Neuron (in vitro differentiated cells): Measurements from ENCODE around the gene TCF7L1.

Source experiments
- H2AFZ ChIP-seq: one replicate; pipeline ENCODE4 v1.6.1; 2013; ENCODE audit warnings: low read depth, mild to moderate bottlenecking, inconsistent platforms, low read length, moderate library complexity
- H3K27me3 ChIP-seq: one replicate; pipeline ENCODE4 v1.6.1; 2013; ENCODE audit warnings: low read length; ENCODE audit not compliant: insufficient read depth
- H3K36me3 ChIP-seq: one replicate; pipeline ENCODE4 v1.6.1; 2013; ENCODE audit warnings: low read length; ENCODE audit not compliant: insufficient read depth
- H3K4me1 ChIP-seq: one replicate; pipeline ENCODE4 v1.6.1; 2013; ENCODE audit warnings: low read length; ENCODE audit not compliant: insufficient read depth
- H3K4me3 ChIP-seq: 2 replicates; pipeline ENCODE4 v1.5.1; 2013; ENCODE audit warnings: mild to moderate bottlenecking, low read length, moderate library complexity
- H3K9me3 ChIP-seq: one replicate; pipeline ENCODE4 v1.6.1; 2013; ENCODE audit warnings: low read length

The TCF7L1 gene

GRCh38 chr2:85264471-85264870 is 131.3 kb downstream of the TCF7L1 start:
- Histone ChIP-seq H3K9me3 (no peaks in the 10 kb centered on the region), H2AFZ (no peak overlapping the region), H3K4me1 (peaks cover 20% of the 10 kb centered on the region), H3K4me3 (no peak overlapping the region), H3K27me3 (no peaks in the 10 kb centered on the region), H3K36me3 (peaks cover 6% of the 10 kb centered on the region)

GRCh38 chr2:85265304-85265703 is 132.1 kb downstream of the TCF7L1 start:
- Histone ChIP-seq H3K36me3 (peaks cover 6% of the 10 kb centered on the region), H3K9me3 (no peaks in the 10 kb centered on the region), H3K27me3 (no peaks in the 10 kb centered on the region), H2AFZ (no peak overlapping the region), H3K4me1 (peaks cover 14% of the 10 kb centered on the region), H3K4me3 (no peak overlapping the region)

- Histone ChIP-seq H3K4me3 (no peak overlapping the region), H2AFZ (no peak overlapping the region), H3K36me3 (peaks cover 5% of the 10 kb centered on the region), H3K4me1 (peaks cover 14% of the 10 kb centered on the region), H3K9me3 (no peaks in the 10 kb centered on the region), H3K27me3 (no peaks in the 10 kb centered on the region)
Measured at GRCh38 chr2:85266146-85267041, 133.2 kb downstream of the TCF7L1 start.

- no peak overlapping the region for H2AFZ ChIP-seq
- no peaks in the 10 kb centered on the region for H3K27me3 ChIP-seq
- H3K9me3 ChIP-seq, result no peaks in the 10 kb centered on the region
- H3K4me3 ChIP-seq, result no peak overlapping the region
- peaks cover 5% of the 10 kb centered on the region for H3K4me1 ChIP-seq
- H3K36me3 ChIP-seq, result peaks cover 2% of the 10 kb centered on the region
Measured at GRCh38 chr2:85269959-85270358, 136.8 kb downstream of the TCF7L1 start.

GRCh38 chr2:85272357-85272756 is 139.2 kb downstream of the TCF7L1 start:
- peaks cover 2% of the 10 kb centered on the region for H3K36me3 ChIP-seq
- H3K9me3 ChIP-seq, result no peaks in the 10 kb centered on the region
- no peaks in the 10 kb centered on the region for H3K27me3 ChIP-seq
- no peak overlapping the region for H3K4me3 ChIP-seq
- H3K4me1 ChIP-seq, result no peaks in the 10 kb centered on the region
- H2AFZ ChIP-seq, result no peak overlapping the region

- no peaks in the 10 kb centered on the region for H3K4me1 ChIP-seq
- no peaks in the 10 kb centered on the region for H3K27me3 ChIP-seq
- H3K36me3 ChIP-seq, result peaks cover 2% of the 10 kb centered on the region
- H3K4me3 ChIP-seq, result no peak overlapping the region
- H3K9me3 ChIP-seq, result no peaks in the 10 kb centered on the region
- no peak overlapping the region for H2AFZ ChIP-seq
Measured at GRCh38 chr2:85273738-85274731, 140.8 kb downstream of the TCF7L1 start.

GRCh38 chr2:85275984-85276540 is 142.9 kb downstream of the TCF7L1 start:
- Histone ChIP-seq H3K27me3 (no peaks in the 10 kb centered on the region), H3K36me3 (peaks cover 2% of the 10 kb centered on the region), H2AFZ (no peak overlapping the region), H3K4me3 (no peak overlapping the region), H3K4me1 (no peaks in the 10 kb centered on the region), H3K9me3 (no peaks in the 10 kb centered on the region)

GRCh38 chr2:85276571-85277118 is 143.5 kb downstream of the TCF7L1 start:
- Histone ChIP-seq H3K4me1 (no peaks in the 10 kb centered on the region), H3K36me3 (peaks cover 2% of the 10 kb centered on the region), H2AFZ (no peak overlapping the region), H3K4me3 (no peak overlapping the region), H3K9me3 (no peaks in the 10 kb centered on the region), H3K27me3 (no peaks in the 10 kb centered on the region)

GRCh38 chr2:85277416-85278158 is 144.4 kb downstream of the TCF7L1 start:
- H2AFZ ChIP-seq, result no peak overlapping the region
- no peak overlapping the region for H3K4me3 ChIP-seq
- H3K27me3 ChIP-seq, result no peaks in the 10 kb centered on the region
- peaks cover 2% of the 10 kb centered on the region for H3K36me3 ChIP-seq
- no peaks in the 10 kb centered on the region for H3K4me1 ChIP-seq
- H3K9me3 ChIP-seq, result no peaks in the 10 kb centered on the region

GRCh38 chr2:85278361-85278760 is 145.2 kb downstream of the TCF7L1 start:
- no peaks in the 10 kb centered on the region for H3K27me3 ChIP-seq
- no peak overlapping the region for H2AFZ ChIP-seq
- H3K4me1 ChIP-seq, result no peaks in the 10 kb centered on the region
- H3K4me3 ChIP-seq, result no peak overlapping the region
- H3K36me3 ChIP-seq, result peaks cover 4% of the 10 kb centered on the region
- no peaks in the 10 kb centered on the region for H3K9me3 ChIP-seq

GRCh38 chr2:85281553-85281952 is 148.4 kb downstream of the TCF7L1 start:
- peaks cover 12% of the 10 kb centered on the region for H3K36me3 ChIP-seq
- H3K4me1 ChIP-seq, result peaks cover 2% of the 10 kb centered on the region
- no peaks in the 10 kb centered on the region for H3K9me3 ChIP-seq
- H3K4me3 ChIP-seq, result no peak overlapping the region
- H3K27me3 ChIP-seq, result no peaks in the 10 kb centered on the region
- no peak overlapping the region for H2AFZ ChIP-seq

- Histone ChIP-seq H3K4me1 (peaks cover 2% of the 10 kb centered on the region), H3K4me3 (no peak overlapping the region), H3K9me3 (no peaks in the 10 kb centered on the region), H2AFZ (no peak overlapping the region), H3K27me3 (no peaks in the 10 kb centered on the region), H3K36me3 (peaks cover 21% of the 10 kb centered on the region)
Measured at GRCh38 chr2:85282914-85283313, 149.7 kb downstream of the TCF7L1 start.
